HepG2 (cell line): ENCODE measurements around the gene GPR15. TPM values are rescaled to one million over a fixed set of nuclear protein-coding genes. Genes with fewer than 3 reads are reported as not detected.

Source experiments
- AKAP8 ChIP-seq: sonication (generic); formaldehyde crosslinking; IDR thresholded peaks from 2 replicates; pipeline ENCODE4 v1.5.1; 2020; ENCODE audit warnings: mild to moderate bottlenecking, missing genetic modification reagents
- BHLHE40 ChIP-seq: IDR thresholded peaks from 2 replicates; pipeline ENCODE4 v1.6.1; 2011; ENCODE audit warnings: low read length, improper control_type of control experiment
- GTF2F1 ChIP-seq: fragments of 150-350 bp; IDR thresholded peaks from 2 replicates; pipeline ENCODE4 v1.6.1; 2014; ENCODE audit warnings: low read length
- ISL2 ChIP-seq: sonication (generic); formaldehyde crosslinking; IDR thresholded peaks from 2 replicates; pipeline ENCODE4 v1.5.0; 2020; ENCODE audit warnings: missing genetic modification reagents
- NFAT5 ChIP-seq: sonication (generic); formaldehyde crosslinking; IDR thresholded peaks from 2 replicates; pipeline ENCODE4 v1.4.0; 2020; ENCODE audit warnings: missing genetic modification reagents
- NFRKB ChIP-seq: fragments of 450-650 bp; IDR thresholded peaks from 2 replicates; pipeline ENCODE4 v1.6.1; 2017
- NKX3-1 ChIP-seq: sonication (generic); formaldehyde crosslinking; IDR thresholded peaks from 2 replicates; pipeline ENCODE4 v1.5.0; 2020; ENCODE audit warnings: missing genetic modification reagents
- RAD21 ChIP-seq: fragments of 450-650 bp; formaldehyde crosslinking; IDR thresholded peaks from 2 replicates; pipeline ENCODE4 v1.5.0; 2020; ENCODE audit warnings: mild to moderate bottlenecking
- RAD51 ChIP-seq: fragments of 450-650 bp; IDR thresholded peaks from 2 replicates; pipeline ENCODE4 v1.6.1; 2016; ENCODE audit warnings: borderline replicate concordance
- SIX1 ChIP-seq: sonication (generic); formaldehyde crosslinking; IDR thresholded peaks from 2 replicates; pipeline ENCODE4 v1.4.0; 2020; ENCODE audit warnings: missing genetic modification reagents, borderline replicate concordance
- TFDP2 ChIP-seq: sonication (generic); formaldehyde crosslinking; IDR thresholded peaks from 2 replicates; pipeline ENCODE4 v1.4.0; 2020; ENCODE audit warnings: missing genetic modification reagents
- ZBTB40 ChIP-seq, 2 experiments: fragments of 450-650 bp in 1 of 2; sonication (generic) in 1 of 2; formaldehyde crosslinking in 1 of 2; IDR thresholded peaks; 2 replicates each; pipeline versions ENCODE4 v1.6.1 to v1.8.0; 2016 to 2022; ENCODE audit warnings: antibody characterized with exemption in 1 of 2, mild to moderate bottlenecking in 1 of 2, missing genetic modification reagents in 1 of 2
- ZNF546 ChIP-seq: sonication (generic); formaldehyde crosslinking; conservative IDR thresholded peaks from 2 replicates; pipeline ENCODE4 v1.8.1; 2023; ENCODE audit warnings: mild to moderate bottlenecking, missing genetic modification reagents
- ZNF781 ChIP-seq: sonication (generic); formaldehyde crosslinking; IDR thresholded peaks from 2 replicates; pipeline ENCODE4 v1.5.1; 2020; ENCODE audit warnings: borderline replicate concordance, mild to moderate bottlenecking, missing genetic modification reagents; ENCODE audit errors: not compliant biosample characterization
- polyA plus RNA-seq, 8 experiments: library from polyadenylated mRNA; depleted of rRNA in 3 of 8; stranded (reverse) in 7 of 8; unstranded in 1 of 8; fragments of >200 nt; fragmentation: Illumina TruSeq in 4 of 8; extraction: Trizol in 4 of 8; gene quantifications; 2 replicates each; pipeline versions ENCODE4 v1.2.1 to v1.2.3, GENCODE V29; 2011 to 2016; ENCODE audit warnings: low read depth in 4 of 8, missing spikeins in 1 of 8, mixed read lengths in 1 of 8; ENCODE audit not compliant: insufficient read depth in 1 of 8
- total RNA-seq, 5 experiments: library from RNA; depleted of rRNA; stranded (reverse); fragments of >200 nt; fragmentation: Illumina TruSeq; extraction: Trizol; gene quantifications; 2 replicates each; pipeline ENCODE4 v1.2.3, GENCODE V29; 2016; ENCODE audit warnings: low read depth in 1 of 5

GPR15 gene
- total and polyA plus RNA-seq, 2 of the 13 experiments (the other 11 are each of a cell fraction or from before 2014, with no cell fraction given): not detected

GRCh38 chr3:98522544-98523281, 9.1 kb upstream of the GPR15 start, which contains the start of gene CLDND1 (continued):
- no peak for TF ChIP-seq ZBTB40 (IDR thresholded peaks at IDR 0.05)
- TF ChIP-seq ZBTB40 (CRISPR knock-in tag; IDR thresholded peaks at IDR 0.05): peak; percentile 65; the same call in 1 of the 2 replicates
- TF ChIP-seq ZNF546: no peak
- no peak for TF ChIP-seq SIX1 (CRISPR knock-in tag)
- no peak for TF ChIP-seq BHLHE40
- TF ChIP-seq RAD21 (CRISPR knock-in tag): peak; percentile 35
- no peak for TF ChIP-seq RAD51
- TF ChIP-seq ISL2: peak; percentile 47; the same call in 1 of the 2 replicates
- no peak for TF ChIP-seq NFAT5 (CRISPR knock-in tag)
- TF ChIP-seq NKX3-1 (CRISPR knock-in tag): no peak
- no peak for TF ChIP-seq NFRKB
- no peak for TF ChIP-seq ZNF781 (CRISPR knock-in tag)
- peak; percentile 84 for TF ChIP-seq TFDP2 (CRISPR knock-in tag)
- TF ChIP-seq AKAP8: no peak
- no peak for TF ChIP-seq GTF2F1
